Astrocyte of the cerebellum (primary cell): ENCODE results near the gene SGMS1.

ENCODE experiments used
- DNase-seq: peaks from one replicate; pipeline ENCODE4 v3.0.0-alpha.2; 2011; ENCODE audit warnings: low read depth
- H3K4me3 ChIP-seq: 2 replicates; pipeline ENCODE4 v1.5.1; 2011; ENCODE audit warnings: mild to moderate bottlenecking, low read depth, low read length, moderate library complexity
- CTCF ChIP-seq: IDR thresholded peaks from 2 replicates; pipeline ENCODE4 v1.5.1; 2012; ENCODE audit warnings: low read length, low read depth, moderate library complexity, mild to moderate bottlenecking; ENCODE audit errors: missing control alignments
- in situ Hi-C: cut with HindIII; loops from 2 replicates; pipeline ENCODE4 v1.10.0; 2017; ENCODE audit warnings: low sequenced_read_pairs

Gene SGMS1

GRCh38 chr10:50343702-50344331, 279.9 kb downstream of the SGMS1 start:
- in situ Hi-C loops = no loop called here
- no peak for TF ChIP-seq CTCF
- H3K4me3 ChIP-seq = no peak overlapping the region
- no peak for DNase-seq

GRCh38 chr10:50341987-50342386, 281.8 kb downstream of the SGMS1 start:
- no peak overlapping the region for H3K4me3 ChIP-seq
- TF ChIP-seq CTCF = no peak
- no peak for DNase-seq
- in situ Hi-C loops = no loop called here

- no peak overlapping the region for H3K4me3 ChIP-seq
- no peak for DNase-seq
- in situ Hi-C loops = no loop called here
- TF ChIP-seq CTCF = no peak
Observed at GRCh38 chr10:50336140-50336539, 287.6 kb downstream of the SGMS1 start.

- in situ Hi-C loops = no loop called here
- no peak for DNase-seq
- no peak overlapping the region for H3K4me3 ChIP-seq
- no peak for TF ChIP-seq CTCF
Observed at GRCh38 chr10:50335397-50335796, 288.4 kb downstream of the SGMS1 start.

GRCh38 chr10:50334273-50334672, 289.5 kb downstream of the SGMS1 start:
- no peak overlapping the region for H3K4me3 ChIP-seq
- in situ Hi-C loops = no loop called here
- TF ChIP-seq CTCF = no peak
- no peak for DNase-seq

GRCh38 chr10:50333872-50334271, 289.9 kb downstream of the SGMS1 start:
- in situ Hi-C loops = no loop called here
- no peak for TF ChIP-seq CTCF
- no peak overlapping the region for H3K4me3 ChIP-seq
- DNase-seq = no peak
